Keratinocyte (primary cell): ENCODE data around the gene MAML1. TPM values are rescaled to one million over a fixed set of nuclear protein-coding genes. Genes with fewer than 3 reads are reported as not detected.
A peak's percentile ranks its signal among the peaks of the same experiment; 100 is the strongest.
"Not testable (repeated sequence)": the region's sequence is repeated elsewhere in the genome, so short reads cannot be mapped to it uniquely, and the experiment has no call there.

Source experiments
- DNase-seq: peaks from one replicate; pipeline ENCODE4 v3.0.0-alpha.2; 2011; ENCODE audit warnings: low read depth, missing footprints, low spot score
- FAIRE-seq: peaks from 2 replicates; lab custom pipeline; 2011; peaks lifted over from hg19 to GRCh38; lab: Jason Lieb, UNC
- H2AFZ ChIP-seq: 2 replicates; pipeline ENCODE4 v1.6.0; 2012; ENCODE audit warnings: low read length, control low read depth, inconsistent platforms; ENCODE audit not compliant: control insufficient read depth
- H3K27ac ChIP-seq: 2 replicates; pipeline ENCODE4 v1.5.1; 2011; ENCODE audit warnings: low read length; ENCODE audit not compliant: control insufficient read depth, insufficient read depth
- H3K27me3 ChIP-seq: 3 replicates; pipeline ENCODE4 v1.6.0; 2011; ENCODE audit warnings: low read length; ENCODE audit not compliant: control insufficient read depth, insufficient read depth; ENCODE audit errors: extremely low read depth
- H3K36me3 ChIP-seq, 2 experiments: 2 replicates in 1 of 2; 3 replicates in 1 of 2; pipeline ENCODE4 v1.5.1; 2011; ENCODE audit warnings: low read length in 2 of 2, mild to moderate bottlenecking in 1 of 2; ENCODE audit not compliant: control insufficient read depth in 2 of 2, insufficient read depth in 2 of 2; ENCODE audit errors: extremely low read depth in 1 of 2
- H3K4me1 ChIP-seq: 3 replicates; pipeline ENCODE4 v1.5.1; 2011; ENCODE audit warnings: low read length; ENCODE audit not compliant: control insufficient read depth, insufficient read depth; ENCODE audit errors: extremely low read depth
- H3K4me2 ChIP-seq: 3 replicates; pipeline ENCODE4 v1.6.0; 2011; ENCODE audit warnings: low read depth, low read length; ENCODE audit not compliant: control insufficient read depth, insufficient read depth; ENCODE audit errors: extremely low read depth
- H3K4me3 ChIP-seq, 3 experiments: fragments of 200-600 bp in 1 of 3; sonication (generic) in 1 of 3; 2 replicates in 2 of 3; 3 replicates in 1 of 3; pipeline ENCODE4 v1.5.1; 2011 to 2016; ENCODE audit warnings: low read length in 3 of 3, mild to moderate bottlenecking in 3 of 3, control low read depth in 2 of 3, inconsistent platforms in 1 of 3, low read depth in 1 of 3, mixed read lengths in 1 of 3, mixed run types in 1 of 3, moderate library complexity in 1 of 3; ENCODE audit not compliant: control insufficient read depth in 2 of 3, insufficient read depth in 2 of 3; ENCODE audit errors: extremely low read depth in 1 of 3
- H3K79me2 ChIP-seq: 2 replicates; pipeline ENCODE4 v1.6.0; 2012; ENCODE audit warnings: low read length; ENCODE audit not compliant: control insufficient read depth, insufficient read depth
- H3K9ac ChIP-seq: 3 replicates; pipeline ENCODE4 v1.6.0; 2011; ENCODE audit warnings: low read length; ENCODE audit not compliant: control insufficient read depth, insufficient read depth; ENCODE audit errors: extremely low read depth
- H3K9me1 ChIP-seq: 3 replicates; pipeline ENCODE4 v1.6.0; 2011; ENCODE audit warnings: low read length; ENCODE audit not compliant: control insufficient read depth, insufficient read depth; ENCODE audit errors: extremely low read depth
- H3K9me3 ChIP-seq: 2 replicates; pipeline ENCODE4 v1.5.1; 2012; ENCODE audit warnings: low read depth, low read length; ENCODE audit not compliant: control insufficient read depth
- H4K20me1 ChIP-seq: 3 replicates; pipeline ENCODE4 v1.6.0; 2011; ENCODE audit warnings: low read length; ENCODE audit not compliant: control insufficient read depth, insufficient read depth; ENCODE audit errors: extremely low read depth
- EZH2 ChIP-seq: IDR thresholded peaks from one replicate; pipeline ENCODE4 v1.6.1; 2012; ENCODE audit warnings: inconsistent platforms, mild to moderate bottlenecking, low read length, moderate library complexity
- dilution Hi-C: fragments of 300-500 bp; cut with MboI; formaldehyde crosslinking; loops from one replicate; pipeline ENCODE4 v1.7.0; 2020; ENCODE audit warnings: low sequenced_read_pairs; ENCODE audit not compliant: extremely low pct_ligation_motif_present
- polyA plus RNA-seq, 5 experiments: library from polyadenylated mRNA; depleted of rRNA in 3 of 5; stranded (reverse) in 3 of 5; stranded (forward) in 1 of 5; unstranded in 1 of 5; fragments of >200 nt; gene quantifications; 1 replicate in 1 of 5; 2 replicates in 3 of 5; 3 replicates in 1 of 5; pipeline versions ENCODE4 v1.2.1 to v1.2.3, GENCODE V29; 2011 to 2012; ENCODE audit warnings: missing spikeins in 2 of 5, low read depth in 1 of 5, low replicate concordance in 1 of 5
- TF ChIP-seq, protein P1 (sequence below), 3 experiments: IDR thresholded peaks in 1 of 3; conservative IDR thresholded peaks in 1 of 3; optimal IDR thresholded peaks in 1 of 3; 2 replicates in 2 of 3; 3 replicates in 1 of 3; pipeline versions ENCODE3 to v1.5.1; 2011; ENCODE audit warnings: low read length in 3 of 3, mild to moderate bottlenecking in 3 of 3, moderate library complexity in 2 of 3, control low read depth in 1 of 3, inconsistent platforms in 1 of 3; ENCODE audit not compliant: insufficient read depth in 2 of 3; ENCODE audit errors: extremely low read depth in 1 of 3

Gene MAML1
- polyA plus RNA-seq, 1 donor (not counting 4 experiments of a cell fraction or from before 2014, with no cell fraction given) = 4.9 TPM

DNA sequence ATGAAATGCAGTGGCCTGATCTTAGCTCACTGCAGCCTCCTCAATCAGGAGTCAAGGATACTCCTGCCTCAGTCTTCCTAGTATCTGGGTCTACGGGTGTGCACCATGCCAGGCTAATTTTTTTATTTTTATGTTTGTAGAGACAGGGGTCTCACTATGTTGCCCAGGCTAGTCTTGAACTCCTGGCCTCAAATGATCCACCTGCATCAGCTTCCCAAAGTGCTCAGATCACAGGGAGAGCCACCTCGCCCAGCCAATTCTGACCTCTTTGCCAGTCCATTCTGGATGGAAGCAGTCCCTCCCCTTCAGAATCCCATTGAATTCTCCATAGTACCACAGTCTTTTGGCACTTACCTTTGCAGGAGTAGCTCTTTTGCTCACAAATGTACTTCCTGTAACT, 35.5 kb upstream of the MAML1 start:
- Histone ChIP-seq H2AFZ (no peak overlapping the region), H3K9me1 (no peaks in the 10 kb centered on the region), H4K20me1 (peaks cover 15% of the 10 kb centered on the region), H3K79me2 (peaks cover 32% of the 10 kb centered on the region), H3K4me3 (no peak overlapping the region), H3K27ac (no peak overlapping the region), H3K9me3 (no peaks in the 10 kb centered on the region), H3K27me3 (no peaks in the 10 kb centered on the region), H3K36me3 (peaks cover 4 to 10% of the 10 kb centered on the region in 2 experiments), H3K4me2 (no peak overlapping the region), H3K9ac (no peak overlapping the region), H3K4me1 (peaks cover 9% of the 10 kb centered on the region)
- FAIRE-seq (no peak), DNase-seq (no peak)
- dilution Hi-C loops = no loop called here
- no peak for TF ChIP-seq EZH2
- TF ChIP-seq, protein P1, sequence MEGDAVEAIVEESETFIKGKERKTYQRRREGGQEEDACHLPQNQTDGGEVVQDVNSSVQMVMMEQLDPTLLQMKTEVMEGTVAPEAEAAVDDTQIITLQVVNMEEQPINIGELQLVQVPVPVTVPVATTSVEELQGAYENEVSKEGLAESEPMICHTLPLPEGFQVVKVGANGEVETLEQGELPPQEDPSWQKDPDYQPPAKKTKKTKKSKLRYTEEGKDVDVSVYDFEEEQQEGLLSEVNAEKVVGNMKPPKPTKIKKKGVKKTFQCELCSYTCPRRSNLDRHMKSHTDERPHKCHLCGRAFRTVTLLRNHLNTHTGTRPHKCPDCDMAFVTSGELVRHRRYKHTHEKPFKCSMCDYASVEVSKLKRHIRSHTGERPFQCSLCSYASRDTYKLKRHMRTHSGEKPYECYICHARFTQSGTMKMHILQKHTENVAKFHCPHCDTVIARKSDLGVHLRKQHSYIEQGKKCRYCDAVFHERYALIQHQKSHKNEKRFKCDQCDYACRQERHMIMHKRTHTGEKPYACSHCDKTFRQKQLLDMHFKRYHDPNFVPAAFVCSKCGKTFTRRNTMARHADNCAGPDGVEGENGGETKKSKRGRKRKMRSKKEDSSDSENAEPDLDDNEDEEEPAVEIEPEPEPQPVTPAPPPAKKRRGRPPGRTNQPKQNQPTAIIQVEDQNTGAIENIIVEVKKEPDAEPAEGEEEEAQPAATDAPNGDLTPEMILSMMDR (optimal IDR thresholded peaks at IDR 0.05 in 1 of 3, IDR thresholded peaks at IDR 0.05 in 1 of 3, conservative IDR thresholded peaks at IDR 0.05 in 1 of 3; ENCODE audit: extremely low read depth in 1 of 3, insufficient read depth in 2 of 3, low read length in 3 of 3) = no peak

DNA sequence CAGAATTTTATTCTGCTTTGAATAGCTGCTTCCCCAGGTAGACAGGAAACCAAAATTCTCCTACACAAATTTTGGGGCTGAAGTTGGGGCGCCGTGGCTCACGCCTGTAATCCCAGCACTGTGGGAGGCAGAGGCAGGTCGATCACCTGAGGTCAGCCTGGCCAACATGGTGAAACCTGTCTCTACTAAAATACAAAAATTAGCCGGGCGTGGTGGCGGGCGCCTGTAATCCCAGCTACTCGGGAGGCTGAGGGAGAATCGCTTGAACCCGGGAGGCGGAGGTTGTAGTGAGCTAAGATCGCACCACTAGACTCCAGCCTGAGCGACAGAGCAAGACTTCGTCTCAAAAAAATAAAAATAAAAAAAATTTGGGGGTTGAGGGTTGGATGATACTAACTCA, 35.1 kb upstream of the MAML1 start:
- peak overlapping the region; percentile 98 for H3K27ac ChIP-seq
- H3K9me3 ChIP-seq, dilution Hi-C loops, H3K27me3 ChIP-seq, H3K9me1 ChIP-seq, FAIRE-seq, H3K36me3 ChIP-seq, H3K4me1 ChIP-seq, DNase-seq: not testable (repeated sequence)
- H4K20me1 ChIP-seq = peaks cover 15% of the 10 kb centered on the region
- peak overlapping the region; percentile 93 for H2AFZ ChIP-seq
- peak overlapping the region; percentile 97 for H3K9ac ChIP-seq
- peak overlapping the region; percentile 94 for H3K4me2 ChIP-seq
- H3K79me2 ChIP-seq = peaks cover 36% of the 10 kb centered on the region
- peak overlapping the region in 2 of 3 experiments; percentile 81 to 89 for H3K4me3 ChIP-seq
